ENCODE measurements around the gene AKAP10.
"Not testable (repeated sequence)": the region's sequence is repeated elsewhere in the genome, so short reads cannot be mapped to it uniquely, and the experiment has no call there.

Gene AKAP10

GRCh38 chr17:19977293-19978208 is at the start of gene AKAP10:
Gene AKAP10, minus strand, starts transcription at chr17:19977828. Its CDS starts 149 bp downstream, at chr17:19977679.
- peak; percentile 86 for DNase-seq

GRCh38 chr17:20026960-20027359 is 49.3 kb upstream of the AKAP10 start:
- DNase-seq, result no peak

GRCh38 chr17:20022701-20023100 is 45.1 kb upstream of the AKAP10 start:
- no peak for DNase-seq

- not testable (repeated sequence) for DNase-seq
These were observed 38.9 kb upstream of the AKAP10 start for GRCh38 chr17:20016475-20016992.

GRCh38 chr17:20012017-20012536 is 34.4 kb upstream of the AKAP10 start:
- no peak for DNase-seq

GRCh38 chr17:20010936-20011335 is 33.3 kb upstream of the AKAP10 start:
- no peak for DNase-seq

GRCh38 chr17:20010099-20010863 is 32.7 kb upstream of the AKAP10 start:
- DNase-seq, result peak; percentile 36

GRCh38 chr17:20009302-20010098 is 31.9 kb upstream of the AKAP10 start, which contains the start of gene SPECC1:
Gene SPECC1, plus strand, starts transcription at chr17:20009359. Its CDS starts 87,293 bp downstream, at chr17:20096652.
- peak; percentile 51 for DNase-seq

GRCh38 chr17:20009052-20009301 is 31.3 kb upstream of the AKAP10 start:
- no peak for DNase-seq

GRCh38 chr17:20008242-20009051 is 30.8 kb upstream of the AKAP10 start:
- DNase-seq, result no peak

- no peak for DNase-seq
These were observed 18.9 kb upstream of the AKAP10 start for GRCh38 chr17:19996502-19996901.

GRCh38 chr17:19996086-19996485 is 18.5 kb upstream of the AKAP10 start:
- DNase-seq, result no peak

- DNase-seq, result peak; percentile 80
These were observed 15.4 kb upstream of the AKAP10 start for GRCh38 chr17:19992803-19993713.

GRCh38 chr17:19991252-19991885 is 13.7 kb upstream of the AKAP10 start:
- DNase-seq, result no peak

GRCh38 chr17:19987897-19988296 is 10.3 kb upstream of the AKAP10 start:
- no peak for DNase-seq

GRCh38 chr17:19986941-19987861 is 9.6 kb upstream of the AKAP10 start:
- no peak for DNase-seq

GRCh38 chr17:19979917-19980770 is 2.5 kb upstream of the AKAP10 start:
- DNase-seq, result no peak

GRCh38 chr17:19978805-19979211 is 1.2 kb upstream of the AKAP10 start:
- DNase-seq, result no peak

Measured in fibroblast of skin of right quadriceps (primary cell).